NCI-H187 (cell line): Measurements from ENCODE around the gene HTT.

ENCODE experiments used
- DNase-seq, 2 experiments: peaks; one replicate each; lab custom pipeline; 2025; lab: John Stamatoyannopoulos, UW

Gene HTT

DNA sequence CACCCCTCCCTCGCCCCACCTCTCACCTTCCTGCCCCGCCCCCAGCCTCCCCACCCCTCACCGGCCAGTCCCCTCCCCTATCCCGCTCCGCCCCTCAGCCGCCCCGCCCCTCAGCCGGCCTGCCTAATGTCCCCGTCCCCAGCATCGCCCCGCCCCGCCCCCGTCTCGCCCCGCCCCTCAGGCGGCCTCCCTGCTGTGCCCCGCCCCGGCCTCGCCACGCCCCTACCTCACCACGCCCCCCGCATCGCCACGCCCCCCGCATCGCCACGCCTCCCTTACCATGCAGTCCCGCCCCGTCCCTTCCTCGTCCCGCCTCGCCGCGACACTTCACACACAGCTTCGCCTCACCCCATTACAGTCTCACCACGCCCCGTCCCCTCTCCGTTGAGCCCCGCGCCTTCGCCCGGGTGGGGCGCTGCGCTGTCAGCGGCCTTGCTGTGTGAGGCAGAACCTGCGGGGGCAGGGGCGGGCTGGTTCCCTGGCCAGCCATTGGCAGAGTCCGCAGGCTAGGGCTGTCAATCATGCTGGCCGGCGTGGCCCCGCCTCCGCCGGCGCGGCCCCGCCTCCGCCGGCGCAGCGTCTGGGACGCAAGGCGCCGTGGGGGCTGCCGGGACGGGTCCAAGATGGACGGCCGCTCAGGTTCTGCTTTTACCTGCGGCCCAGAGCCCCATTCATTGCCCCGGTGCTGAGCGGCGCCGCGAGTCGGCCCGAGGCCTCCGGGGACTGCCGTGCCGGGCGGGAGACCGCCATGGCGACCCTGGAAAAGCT lies at the start of gene HTT, which contains the start of gene HTT-AS:
HTT (plus strand) TSS at position 604 of the 768 bp plus-strand sequence; CDS start at position 749, 145 bp downstream.
HTT-AS (minus strand) TSS at position 461 of the 768 bp plus-strand sequence.
- DNase-seq, result peak; percentile 92 to 96

DNA sequence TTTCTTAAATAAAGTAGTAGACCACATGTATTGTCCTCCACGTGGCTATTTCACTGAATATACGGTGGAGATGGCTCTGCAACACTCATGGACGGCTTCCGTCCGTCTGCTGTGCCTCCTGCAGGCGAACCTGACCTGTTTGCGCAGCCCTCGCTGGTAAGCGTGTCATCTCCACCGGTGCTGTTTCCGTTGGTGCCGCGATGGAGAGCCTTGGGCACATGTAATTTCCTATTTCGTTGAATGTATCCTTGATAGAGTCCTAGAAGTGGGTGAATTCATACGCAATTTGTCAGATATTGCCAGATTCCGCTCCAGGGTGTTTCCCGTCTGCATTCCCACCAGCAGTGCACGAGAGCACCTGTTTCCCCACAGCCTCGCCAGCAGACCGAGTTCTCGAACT lies 48.6 kb upstream of the HTT start:
- DNase-seq, result no peak

DNA sequence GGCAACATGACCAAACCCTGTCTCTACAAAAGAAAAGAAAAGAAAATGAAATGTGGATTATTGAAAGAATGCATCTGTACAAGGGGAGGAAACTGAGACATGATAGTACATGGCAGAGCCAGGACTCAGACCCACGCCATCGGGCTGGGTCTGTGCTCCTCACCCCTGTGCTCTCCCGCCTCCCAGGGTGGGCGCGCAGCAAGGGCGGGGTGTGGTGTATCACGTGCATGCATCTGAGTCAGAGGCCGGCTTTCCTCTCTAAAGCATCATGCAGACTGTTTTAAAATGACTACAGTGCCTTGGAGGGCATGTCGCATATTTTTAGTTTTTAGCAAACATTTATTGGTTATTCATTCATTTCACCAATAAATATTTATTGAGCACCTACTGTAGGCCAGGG lies 47.9 kb upstream of the HTT start:
- no peak for DNase-seq

DNA sequence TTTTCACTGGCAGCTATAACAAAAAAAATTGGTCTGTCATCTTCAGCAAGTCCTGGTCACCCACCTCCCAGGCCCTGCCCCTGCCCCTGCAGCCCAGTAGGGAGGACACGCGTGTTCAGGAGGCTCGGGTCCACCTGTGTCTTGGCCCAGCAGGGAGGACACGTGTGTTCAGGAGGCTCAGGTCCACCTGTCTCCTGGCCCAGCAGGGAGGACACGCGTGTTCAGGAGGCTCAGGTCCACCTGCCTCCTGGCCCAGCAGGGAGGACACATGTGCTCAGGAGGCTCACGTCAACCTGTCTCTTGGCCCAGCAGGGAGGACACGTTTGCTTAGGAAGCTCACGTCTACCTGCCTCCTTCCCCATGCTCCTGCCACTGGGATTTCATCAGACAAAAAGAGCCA lies 45.0 kb upstream of the HTT start:
- no peak for DNase-seq

DNA sequence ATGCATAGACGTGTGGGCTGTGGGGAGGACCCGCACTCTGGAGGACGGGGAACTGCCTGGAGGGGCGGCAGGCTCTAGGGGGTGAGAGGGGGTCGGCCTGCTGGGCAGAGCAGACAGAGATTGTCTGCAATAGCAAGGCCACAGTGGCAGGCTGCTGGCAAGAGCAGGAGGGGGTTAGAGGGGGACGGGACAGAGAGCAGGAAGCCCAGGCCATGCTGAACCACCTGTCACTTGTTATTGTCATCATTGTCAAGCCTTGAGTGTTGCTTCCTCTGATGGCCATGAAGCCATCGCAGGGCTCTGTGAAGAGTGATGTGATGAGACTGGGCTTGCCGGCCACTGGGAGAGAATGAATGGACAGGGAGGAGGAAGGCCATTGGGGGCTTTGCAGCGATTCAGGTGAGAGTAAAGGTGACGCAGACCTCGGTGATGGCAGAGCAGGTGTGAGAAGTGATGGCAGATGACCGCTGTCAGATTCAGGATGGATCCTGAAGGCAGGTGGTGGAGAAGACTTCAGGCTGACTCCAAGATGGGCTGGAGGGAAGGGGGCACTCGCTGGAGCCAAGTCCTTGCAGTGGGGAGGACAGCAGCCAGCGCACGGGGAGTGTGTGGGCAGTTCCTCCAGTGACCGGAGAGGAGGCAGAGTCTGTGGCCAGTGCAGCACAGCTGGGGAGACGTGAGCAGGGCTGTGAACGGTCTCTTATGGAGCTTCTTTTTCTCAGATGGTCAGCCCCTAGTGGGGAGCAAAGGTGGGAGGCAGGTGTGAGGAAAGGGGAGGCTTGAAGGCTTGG lies 43.7 kb upstream of the HTT start:
- no peak for DNase-seq

DNA sequence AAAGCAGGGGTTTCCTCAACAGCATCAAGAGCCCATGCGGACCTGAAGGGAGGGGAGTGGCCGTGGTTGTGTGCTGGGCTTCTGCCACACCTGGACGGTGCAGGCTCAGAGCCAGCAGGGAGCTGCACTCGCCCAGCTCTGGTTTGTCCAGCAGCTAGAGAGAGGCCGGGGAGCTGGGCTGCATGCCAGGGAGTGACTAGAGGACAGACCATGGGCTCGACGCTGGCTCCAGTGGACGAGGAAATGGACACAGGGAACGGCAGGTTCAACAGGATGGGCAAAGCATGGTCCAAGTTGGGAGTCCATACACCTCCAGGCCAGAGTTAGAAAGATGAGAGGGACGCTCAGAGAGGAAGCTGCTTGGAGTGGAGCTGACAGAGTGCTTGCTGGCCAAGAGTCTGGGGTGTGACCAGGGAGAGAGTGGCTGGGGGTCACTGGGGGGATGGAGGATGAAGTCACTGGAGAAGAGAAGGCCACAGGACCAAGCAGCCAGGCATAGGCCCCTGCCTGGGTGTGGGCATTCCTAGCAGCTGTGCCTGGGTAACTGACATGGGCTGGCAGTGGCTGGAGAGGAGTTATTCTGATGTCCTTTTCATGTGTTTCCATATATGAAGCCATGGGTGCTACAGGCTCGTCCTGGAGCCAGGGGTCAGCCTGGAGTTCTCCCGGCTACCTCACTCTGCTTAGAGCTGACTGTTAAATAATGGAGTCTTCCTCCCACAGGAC lies 43.0 kb upstream of the HTT start:
- DNase-seq, result no peak

DNA sequence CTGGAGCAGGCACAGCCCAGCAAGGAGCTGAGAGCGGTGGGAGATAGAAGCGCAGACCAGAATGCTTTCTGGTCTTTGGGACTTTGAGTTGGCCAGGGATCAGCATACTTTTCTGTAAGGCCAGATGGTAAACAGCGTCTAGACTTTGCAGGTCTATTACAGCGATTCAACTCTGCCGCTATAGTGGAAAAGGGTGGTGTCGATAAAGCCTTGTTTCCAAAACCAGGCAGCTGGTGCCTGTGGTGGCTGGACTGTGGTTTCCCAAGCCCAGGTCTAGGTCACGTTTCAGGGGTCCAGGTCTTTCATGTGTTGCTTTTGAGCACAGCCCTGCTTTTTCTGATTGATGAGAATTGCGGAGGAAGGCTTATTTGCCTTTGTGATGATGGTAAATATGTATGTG lies 40.2 kb upstream of the HTT start:
- no peak for DNase-seq

DNA sequence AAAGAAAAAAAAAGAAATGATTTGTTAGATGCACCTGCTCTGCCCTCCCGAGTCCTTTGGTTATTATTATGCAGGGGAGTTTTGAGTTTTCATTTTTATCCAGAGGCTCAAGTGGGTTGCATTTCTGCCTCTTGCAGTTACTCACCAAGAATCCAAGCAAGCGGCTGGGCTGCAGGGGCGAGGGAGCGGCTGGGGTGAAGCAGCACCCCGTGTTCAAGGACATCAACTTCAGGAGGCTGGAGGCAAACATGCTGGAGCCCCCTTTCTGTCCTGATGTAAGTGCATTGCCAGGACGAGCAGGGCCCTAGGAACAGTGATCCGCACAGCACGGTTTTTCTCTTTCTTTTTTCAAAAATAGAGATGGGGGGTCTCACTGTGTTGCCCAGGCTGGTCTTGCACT lies 39.2 kb upstream of the HTT start:
- DNase-seq, result no peak

DNA sequence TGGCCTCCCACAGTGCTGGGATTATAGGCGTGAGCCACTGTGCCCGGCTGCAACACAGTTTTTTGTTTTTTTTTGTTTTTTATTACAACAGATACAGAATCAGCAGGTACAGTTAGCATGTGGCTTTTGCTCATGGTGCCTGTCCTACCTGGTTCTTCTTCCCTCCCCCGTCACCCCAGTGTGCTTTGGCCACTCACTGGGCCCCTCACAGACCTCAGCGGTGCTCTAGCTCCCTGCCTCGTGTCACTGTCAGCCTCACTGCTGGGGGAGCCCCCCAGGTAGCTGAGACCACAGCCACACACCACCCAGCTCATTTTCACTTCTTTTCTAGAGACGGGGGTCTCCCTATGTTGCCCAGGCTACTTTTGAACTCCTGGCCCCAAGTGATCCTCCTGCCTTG lies 38.8 kb upstream of the HTT start:
- DNase-seq, result no peak

DNA sequence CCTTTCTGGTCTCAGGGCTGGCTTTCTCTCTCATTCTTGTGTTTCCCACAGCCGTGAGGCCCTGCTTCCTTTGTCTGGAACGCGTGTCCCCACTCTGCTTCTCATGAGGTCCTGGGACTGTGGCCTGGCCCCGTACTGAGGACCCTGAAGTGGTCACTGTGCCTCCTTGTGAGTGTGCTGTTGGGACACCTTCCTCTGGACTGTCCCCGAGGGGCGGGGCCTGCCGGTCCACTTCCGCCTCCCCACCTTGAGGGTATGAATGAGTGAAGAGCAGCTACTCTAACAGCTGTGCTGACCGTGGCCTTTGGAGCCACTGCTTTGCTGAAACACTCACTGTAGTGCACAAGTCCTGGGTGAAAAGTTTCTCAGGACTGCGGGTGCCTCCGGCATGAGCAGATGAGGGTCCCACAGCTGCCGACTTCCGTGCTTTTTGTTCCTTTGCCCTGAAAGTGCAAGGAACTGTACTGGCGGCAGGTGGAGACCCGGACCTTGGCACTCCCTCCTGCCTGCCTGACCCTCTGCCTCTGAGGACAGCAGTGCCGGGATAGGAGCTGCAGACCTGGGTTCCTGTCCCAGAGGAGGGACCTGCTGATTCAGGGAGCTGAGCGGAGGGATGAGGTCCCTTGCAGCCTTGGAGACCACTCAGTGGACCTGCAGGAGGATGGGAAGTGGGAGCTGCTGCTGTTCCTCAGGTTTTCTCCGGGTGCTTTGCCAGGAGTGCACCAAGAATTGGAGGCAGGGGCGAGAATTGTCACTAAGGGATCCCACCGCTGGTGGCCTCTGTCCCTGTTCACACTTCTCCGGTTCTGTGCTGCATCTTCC lies 38.1 kb upstream of the HTT start:
- no peak for DNase-seq

DNA sequence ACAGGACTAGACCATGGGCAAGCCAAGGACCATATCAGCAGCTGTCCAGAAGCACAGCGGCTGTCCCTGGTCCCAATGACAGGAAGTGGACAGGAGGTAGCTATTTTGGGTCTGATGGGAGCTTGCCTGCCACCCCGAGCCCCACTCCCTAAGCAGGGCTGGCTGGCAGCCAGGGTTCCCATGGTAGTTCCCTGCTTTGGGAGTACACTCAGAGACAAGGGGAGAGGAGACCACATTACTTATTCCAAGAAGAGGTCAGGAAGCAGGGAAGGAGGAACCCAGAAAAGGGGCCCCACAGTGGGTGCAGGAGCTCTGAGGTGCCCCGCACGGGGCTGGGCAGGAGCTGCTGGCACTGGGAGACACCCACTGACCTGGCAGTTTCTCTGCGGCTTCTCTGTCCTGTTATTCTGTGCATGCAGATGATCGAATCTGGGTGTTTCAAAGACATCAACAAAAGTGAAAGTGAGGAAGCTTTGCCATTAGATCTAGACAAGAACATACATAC lies 36.5 kb upstream of the HTT start:
- DNase-seq, result no peak

DNA sequence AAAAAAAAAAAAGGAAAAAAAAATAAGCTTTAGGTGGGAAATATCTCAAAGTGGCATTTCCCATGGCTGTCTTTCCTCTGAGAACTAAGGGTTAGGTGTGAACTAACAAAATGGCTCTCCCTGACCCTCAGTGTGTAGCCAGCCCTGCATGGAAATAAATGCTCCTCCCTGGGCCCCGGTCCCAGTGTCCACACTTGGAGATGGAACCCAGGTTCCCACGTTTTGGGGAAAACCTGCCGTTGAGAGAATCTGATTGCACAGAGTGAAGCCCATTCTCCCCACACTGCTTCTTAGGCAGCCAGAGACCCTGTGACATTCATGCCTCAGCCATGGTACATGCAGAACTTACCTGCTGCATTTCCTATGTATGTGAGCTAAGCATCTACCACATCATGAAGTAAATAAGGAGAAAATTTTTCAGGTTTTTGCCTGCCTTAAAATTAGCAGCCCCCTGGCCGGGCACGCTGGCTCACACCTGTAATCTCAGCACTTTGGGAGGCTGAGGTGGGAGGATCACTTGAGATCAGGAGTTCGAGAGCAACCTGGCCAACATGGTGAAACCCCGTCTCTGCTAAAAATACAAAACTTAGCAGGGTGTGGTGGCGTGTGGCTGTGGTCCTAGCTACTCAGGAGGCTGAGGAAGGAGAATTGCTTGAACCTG lies 34.6 kb upstream of the HTT start:
- DNase-seq, result no peak

DNA sequence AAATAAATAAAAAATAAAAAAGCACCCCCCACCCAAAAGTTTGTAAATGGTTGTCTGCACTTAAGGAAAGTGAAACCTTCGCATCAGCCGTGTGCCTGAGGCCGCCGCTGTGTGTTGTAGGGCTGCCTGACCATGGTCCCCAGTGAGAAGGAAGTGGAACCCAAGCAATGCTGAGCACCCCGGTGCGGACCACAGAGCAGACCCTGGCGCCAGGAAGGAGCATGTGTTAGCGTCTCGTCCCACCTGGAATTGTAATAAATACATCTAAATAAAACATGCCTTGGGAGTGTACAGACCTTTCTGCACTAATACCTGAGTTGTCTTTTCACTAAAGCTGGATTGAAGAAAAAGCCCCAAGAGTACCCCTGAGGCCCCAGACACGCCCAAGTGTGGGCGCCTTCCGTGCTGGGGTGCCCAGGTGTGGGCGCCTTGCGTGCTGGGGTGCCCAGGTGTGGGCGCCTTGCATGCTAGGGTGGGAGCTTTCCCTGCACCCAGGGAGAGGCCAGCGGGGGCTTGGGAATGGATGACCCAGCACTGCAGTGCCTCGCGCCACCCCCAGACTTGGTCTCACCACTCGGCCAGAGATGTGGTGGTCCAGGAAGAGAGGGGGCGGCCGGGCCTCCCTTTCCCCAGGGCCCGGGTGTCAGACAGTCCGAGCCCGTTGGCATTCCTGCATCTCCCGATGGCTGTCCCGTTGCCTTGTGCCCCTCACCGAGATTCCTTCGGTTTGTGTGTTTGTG lies 33.9 kb upstream of the HTT start:
- no peak for DNase-seq

DNA sequence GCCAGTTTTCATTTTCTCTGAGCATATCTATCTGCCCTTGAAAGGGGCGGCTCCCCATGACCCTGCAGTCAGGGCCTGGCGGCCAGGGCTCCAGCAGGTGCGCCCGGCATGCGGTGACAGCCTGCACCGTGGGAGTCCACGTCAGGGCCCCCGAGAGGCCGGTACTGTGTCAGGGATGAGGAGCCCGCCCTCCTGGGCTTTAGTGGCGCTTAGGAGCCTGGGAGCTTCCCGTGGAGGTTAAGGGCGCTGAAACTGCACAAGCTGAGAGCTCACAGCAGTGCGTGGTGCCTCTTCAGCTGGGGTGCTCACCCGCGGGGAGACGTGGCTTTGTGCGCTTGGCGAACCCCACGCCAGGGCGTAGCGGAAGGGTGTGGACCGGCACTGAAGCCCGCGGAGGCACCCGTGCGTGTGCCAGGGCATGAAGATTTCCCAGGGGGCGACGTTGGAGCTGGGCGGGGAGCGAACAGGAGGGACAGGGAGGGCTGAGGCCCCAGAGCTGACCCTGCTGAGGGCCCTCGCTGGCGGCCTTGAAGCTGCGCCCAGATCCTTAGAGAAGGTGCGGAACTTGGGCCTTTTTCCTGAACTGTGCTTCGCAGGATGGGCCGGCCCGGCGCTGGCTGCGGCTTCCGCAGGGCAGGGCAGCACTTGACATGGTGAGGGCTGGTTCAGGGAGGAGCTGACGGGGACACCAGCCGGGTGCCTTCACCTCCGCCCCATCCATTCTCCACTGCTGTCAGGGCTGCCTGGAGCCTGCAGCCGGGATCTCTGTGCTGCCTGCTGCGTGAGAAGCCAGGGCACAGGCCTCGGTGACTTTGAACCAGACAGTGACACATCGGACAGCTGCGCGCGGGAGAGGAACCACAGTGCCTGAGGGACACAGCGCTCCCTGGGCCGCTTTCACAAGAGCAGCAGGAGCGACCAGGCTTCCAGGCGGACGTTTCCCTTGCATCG lies 33.0 kb upstream of the HTT start:
- peak; percentile 7 to 37 for DNase-seq

DNA sequence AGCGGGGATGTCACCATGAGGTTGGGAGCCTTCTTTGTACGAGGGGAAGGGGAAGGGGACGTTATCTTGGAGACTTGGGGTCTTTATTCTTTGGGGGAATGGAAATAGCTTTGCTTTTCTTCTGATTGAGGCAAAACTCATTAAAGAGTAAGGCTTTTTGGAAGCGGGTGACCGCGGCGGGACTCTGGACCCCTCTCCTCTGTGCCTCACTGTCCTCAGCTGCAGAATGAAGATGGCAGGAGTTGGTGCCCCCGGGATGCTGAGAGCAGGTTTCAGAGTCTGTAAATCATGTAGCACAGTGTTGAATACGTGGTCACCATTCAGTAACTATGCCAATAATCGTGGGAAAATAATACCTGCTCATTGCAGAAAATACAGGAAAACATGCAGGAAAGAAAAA lies 32.3 kb upstream of the HTT start:
- no peak for DNase-seq

DNA sequence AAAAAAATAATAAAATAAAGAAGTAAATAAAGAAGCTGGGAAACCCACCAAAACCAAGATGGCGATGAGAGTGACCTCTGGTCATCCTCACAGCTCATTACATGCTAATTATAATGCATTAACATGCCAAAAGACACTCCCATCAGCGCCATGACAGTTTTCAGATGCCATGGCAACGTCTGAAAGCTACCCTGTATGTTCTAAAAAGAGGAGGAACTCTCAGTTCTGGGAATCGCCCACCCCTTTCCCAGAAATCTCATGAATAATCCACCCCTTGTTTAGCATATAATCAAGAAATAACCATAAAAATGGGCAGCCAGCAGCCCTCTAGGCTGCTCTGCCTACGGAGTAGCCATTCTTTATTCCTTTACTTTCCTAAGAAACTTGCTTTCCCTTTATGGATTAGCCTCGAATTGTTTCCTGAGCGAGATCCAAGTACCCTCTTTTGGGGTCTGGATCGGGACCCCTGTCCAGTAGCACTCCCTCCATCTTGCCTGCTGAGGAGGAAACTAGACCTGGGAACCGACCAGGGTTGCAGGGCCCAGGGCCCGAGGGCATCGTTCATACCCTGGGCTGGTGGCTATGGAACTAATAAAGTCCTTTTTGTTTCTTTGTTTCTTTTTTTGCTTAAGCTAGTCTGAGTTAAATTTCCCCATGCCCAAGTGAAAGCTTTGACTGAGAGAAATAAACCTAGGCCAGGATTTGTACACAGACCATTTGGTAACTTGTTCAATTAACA lies 31.0 kb upstream of the HTT start:
- DNase-seq, result no peak

DNA sequence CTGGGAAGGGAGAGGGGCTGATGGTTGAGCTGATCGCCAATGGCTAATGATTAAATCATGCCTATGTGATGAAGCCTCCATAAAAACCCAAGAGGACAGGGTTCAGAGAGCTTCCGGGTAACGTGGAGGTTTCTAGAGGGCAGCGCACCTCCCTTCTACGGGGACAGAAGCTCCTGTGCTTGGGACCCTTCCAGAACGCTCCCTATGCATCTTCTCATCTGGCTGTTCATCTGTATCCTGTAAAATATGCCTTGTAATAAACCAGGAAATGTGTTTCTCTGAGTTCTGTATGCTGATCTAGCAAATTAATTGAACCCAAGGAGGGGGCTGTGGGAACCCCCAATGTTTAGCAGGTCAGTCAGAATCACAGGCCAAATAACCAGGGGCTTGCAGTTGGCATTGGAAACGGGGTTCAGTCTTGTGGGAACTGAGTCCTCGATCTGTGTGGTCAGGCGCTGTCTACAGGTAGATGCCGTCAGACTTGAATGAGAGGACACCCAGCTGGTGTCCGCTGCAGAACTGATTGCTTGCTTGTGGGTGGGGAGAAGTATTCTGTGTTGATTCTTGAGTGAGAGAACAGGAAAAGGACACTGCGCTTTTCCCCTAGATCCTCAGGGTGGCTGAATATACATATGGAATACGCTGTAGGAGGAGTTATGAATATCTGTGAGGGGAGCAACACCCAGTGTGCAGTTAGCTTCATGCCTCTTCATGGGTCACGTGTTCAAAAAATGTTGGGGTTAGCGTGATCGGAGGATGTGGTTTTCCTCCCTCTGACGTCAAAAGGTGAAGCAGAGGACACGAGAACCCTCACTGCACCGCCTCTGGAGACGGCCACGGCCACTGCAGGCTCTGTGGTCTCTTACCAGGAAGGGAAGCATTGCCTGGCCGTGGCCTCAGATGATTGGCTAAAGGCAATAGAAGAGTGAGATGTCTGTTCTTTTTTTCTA lies 29.3 kb upstream of the HTT start:
- no peak for DNase-seq
